Liver (tissue), 3 donors: ENCODE results near the gene TRAIP.

ENCODE experiments used
- CTCF ChIP-seq: fragments of 150-350 bp; IDR thresholded peaks from 2 replicates; pipeline ENCODE4 v1.5.1; 2017; ENCODE audit warnings: improper control_type of control experiment, low read depth, low read length; ENCODE audit not compliant: missing input control
- HNF4G ChIP-seq: IDR thresholded peaks from 2 replicates; pipeline ENCODE4 v1.6.1; 2016; ENCODE audit warnings: antibody characterized with exemption
- NR2F2 ChIP-seq: IDR thresholded peaks from 2 replicates; pipeline ENCODE4 v1.6.1; 2016; ENCODE audit warnings: antibody characterized with exemption
- RAD21 ChIP-seq, 2 donors: IDR thresholded peaks; 2 replicates each; pipeline ENCODE4 v1.6.1; 2016; ENCODE audit warnings: antibody characterized with exemption in 2 of 2, mild to moderate bottlenecking in 2 of 2
- REST ChIP-seq: IDR thresholded peaks from 2 replicates; pipeline ENCODE4 v1.6.1; 2016; ENCODE audit warnings: antibody characterized with exemption, mild to moderate bottlenecking
- SP1 ChIP-seq: IDR thresholded peaks from 2 replicates; pipeline ENCODE4 v1.6.1; 2018; ENCODE audit warnings: antibody characterized with exemption, mild to moderate bottlenecking
- TAF1 ChIP-seq: conservative IDR thresholded peaks from 2 replicates; pipeline ENCODE4 v1.6.1; 2016; ENCODE audit warnings: antibody characterized with exemption, mild to moderate bottlenecking
- YY1 ChIP-seq: IDR thresholded peaks from 2 replicates; pipeline ENCODE4 v1.6.1; 2016; ENCODE audit warnings: antibody characterized with exemption, mild to moderate bottlenecking
- TF ChIP-seq, protein P1 (sequence below): IDR thresholded peaks from 2 replicates; pipeline ENCODE4 v1.6.1; 2016; ENCODE audit warnings: antibody characterized with exemption
- donor health status: healthy.
- donor health status: healthy.

GRCh38 chr3:49864505-49864904 lies 8.1 kb upstream of the TRAIP start:
- TF ChIP-seq CTCF, result no peak
- TF ChIP-seq, protein P1, sequence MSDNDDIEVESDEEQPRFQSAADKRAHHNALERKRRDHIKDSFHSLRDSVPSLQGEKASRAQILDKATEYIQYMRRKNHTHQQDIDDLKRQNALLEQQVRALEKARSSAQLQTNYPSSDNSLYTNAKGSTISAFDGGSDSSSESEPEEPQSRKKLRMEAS, result no peak
- no peak for TF ChIP-seq YY1
- no peak for TF ChIP-seq REST
- no peak for TF ChIP-seq SP1
- TF ChIP-seq RAD21 (IDR thresholded peaks at IDR 0.05), result no peak
- TF ChIP-seq TAF1, result no peak
- no peak for TF ChIP-seq NR2F2
- TF ChIP-seq HNF4G, result no peak
